Metanephros (tissue), 2 donors: Measurements from ENCODE around the gene KLHL12. TPM values are rescaled to one million over a fixed set of nuclear protein-coding genes. Genes with fewer than 3 reads are reported as not detected.

Experiments
- small RNA-seq: library from RNA; depleted of rRNA; stranded (forward); fragments of <200 nt; gene quantifications from one replicate; pipeline ENCODE3, GENCODE V24; 2014; ENCODE audit warnings: low replicate concordance
- total RNA-seq: library from RNA; depleted of rRNA; stranded (reverse); fragments of >200 nt; gene quantifications from one replicate; pipeline ENCODE4 v1.2.3, GENCODE V29; 2014

The KLHL12 gene
- 24.2 TPM for total RNA-seq

DNA sequence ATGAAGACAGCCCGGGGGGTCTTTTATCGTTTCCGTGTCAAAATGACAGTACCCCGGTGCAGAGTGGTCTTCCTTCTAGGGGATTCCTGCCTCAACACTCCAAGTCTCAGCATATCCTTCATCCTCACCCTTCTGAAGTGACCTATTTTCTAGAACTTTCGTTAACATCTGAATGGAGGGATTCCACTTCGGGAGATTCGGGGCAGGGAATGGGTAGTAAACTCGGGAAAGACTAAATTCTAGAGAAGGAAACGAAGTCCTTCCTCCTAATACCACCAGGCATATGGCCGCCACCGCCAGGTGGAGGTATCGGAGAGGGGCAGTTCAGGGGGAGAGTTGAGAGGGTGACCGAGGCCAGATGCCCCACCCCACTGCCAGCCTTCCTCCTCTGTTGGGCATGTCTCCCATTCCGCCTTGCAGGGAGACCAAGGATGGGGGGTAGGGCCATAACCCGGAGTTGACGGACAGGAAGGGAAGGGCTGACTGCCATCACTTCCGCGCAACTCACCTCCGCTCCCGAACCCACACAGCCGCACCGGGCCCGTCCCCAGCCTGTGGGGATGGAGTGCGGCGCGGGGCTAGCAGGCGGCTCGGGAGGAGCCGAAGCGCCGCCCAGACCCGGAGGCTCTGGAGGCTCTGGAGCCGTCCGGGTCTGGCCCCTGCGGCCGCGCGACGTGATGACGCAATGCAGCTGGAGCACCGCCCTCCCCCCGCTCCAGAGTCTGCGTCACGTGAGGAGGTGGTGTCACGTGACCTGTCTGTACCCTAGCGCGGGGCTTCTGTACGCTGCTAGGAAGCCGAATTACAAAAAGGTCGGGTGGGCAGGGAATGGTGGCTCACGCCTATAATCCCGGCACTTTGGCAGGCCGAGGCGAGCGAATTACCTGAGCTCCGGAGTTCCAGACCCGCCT is at the start of gene KLHL12:
TSS of gene KLHL12 (minus strand) at position 654 of the 911 bp plus-strand sequence. CDS start 2,072 bp downstream, outside the sequence.

DNA sequence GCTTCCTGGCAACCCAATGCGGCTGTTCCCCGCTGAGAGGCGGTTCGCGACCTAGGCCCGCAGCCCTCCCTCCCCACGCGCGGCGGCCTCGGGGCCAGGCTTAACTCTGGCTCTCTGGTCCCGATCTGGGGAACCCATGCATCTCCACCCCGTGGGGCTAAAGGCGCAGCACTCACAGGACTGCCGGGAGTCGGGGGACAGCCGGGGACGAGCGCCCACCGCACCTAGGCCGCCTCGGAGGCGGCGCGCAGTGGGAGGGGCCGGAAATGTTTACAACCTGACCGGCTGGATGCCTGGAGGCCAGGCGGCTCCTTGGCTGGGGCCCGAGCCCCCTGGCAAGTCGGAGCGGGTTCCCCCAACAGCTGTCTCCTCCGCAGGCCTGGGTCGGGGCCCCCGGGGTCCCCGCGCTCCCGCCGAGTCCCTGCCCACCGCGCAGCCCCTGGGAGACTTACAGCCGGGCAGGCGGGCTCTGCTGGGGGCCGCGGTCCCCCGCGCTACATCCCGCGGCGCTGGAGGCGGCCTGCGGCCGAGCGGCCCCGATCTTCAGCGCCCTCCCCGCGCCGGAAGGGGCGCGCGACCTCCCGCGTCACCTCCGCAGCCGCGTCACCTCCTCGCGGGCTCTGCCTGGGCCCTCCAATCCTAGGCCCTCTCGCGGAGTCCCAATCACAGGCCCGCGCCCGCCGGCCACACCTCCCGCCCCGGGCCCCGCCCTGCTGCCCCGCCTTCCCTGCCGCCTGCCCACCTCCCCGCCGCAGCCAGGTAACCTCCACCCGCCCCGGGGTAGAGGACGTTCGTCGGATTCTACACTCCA is 30.9 kb upstream of the KLHL12 start, which contains the start of gene ADIPOR1:
TSS of gene ADIPOR1 (minus strand) at position 580 of the 811 bp plus-strand sequence. CDS start 7,242 bp downstream, outside the sequence.

GRCh38 chr1:202888531-202889360 is 38.3 kb downstream of the KLHL12 start, which contains the start of gene RABIF:
TSS of gene RABIF (minus strand) at chr1:202889149. CDS start at chr1:202889098, 51 bp downstream.

Small RNAs within 50 kb of the gene (small RNA-seq; reads per million reads assigned to genes)
- not detected for gene RF00019

Other genes with a start within 250 kb of the KLHL12 start
- gene SYT2, start 216.8 kb downstream of the KLHL12 start, total RNA-seq: 1.3 TPM
- gene KDM5B, start 118.8 kb downstream of the KLHL12 start, total RNA-seq: 161 TPM
- not detected for gene PCAT6, start 116.3 kb downstream of the KLHL12 start, total RNA-seq
- gene RABIF, start 38.1 kb downstream of the KLHL12 start, total RNA-seq: 4.8 TPM
- gene ADIPOR1, start 31.1 kb upstream of the KLHL12 start, total RNA-seq: 99.1 TPM
- 49.0 TPM for gene CYB5R1, start 40.0 kb upstream of the KLHL12 start, total RNA-seq
- gene TMEM183A, start 80.1 kb upstream of the KLHL12 start, total RNA-seq: 61.5 TPM
- 14.0 TPM for gene PPFIA4, start 99.3 kb upstream of the KLHL12 start, total RNA-seq
- gene MYOG, start 158.8 kb upstream of the KLHL12 start, total RNA-seq: 32.3 TPM
- gene ADORA1, start 200.5 kb upstream of the KLHL12 start, total RNA-seq: 4.9 TPM
- gene MYBPH, start 248.6 kb upstream of the KLHL12 start, total RNA-seq: 12.0 TPM